Measurements from ENCODE around the gene MMP20.

MMP20 gene

GRCh38 chr11:102603091-102603490 is 22.0 kb downstream of the MMP20 start:
- peak; percentile 11 for DNase-seq
- in situ Hi-C loops (cut with HindIII; ENCODE audit: low pct_ligation_motif_present, low pct_unique_long_range_greater_than_20kb, low sequenced_read_pairs), result no loop called here

GRCh38 chr11:102600666-102601065 is 24.5 kb downstream of the MMP20 start:
- in situ Hi-C loops (cut with HindIII; ENCODE audit: low pct_ligation_motif_present, low pct_unique_long_range_greater_than_20kb, low sequenced_read_pairs), result no loop called here
- DNase-seq, result no peak

GRCh38 chr11:102599642-102600261 is 25.4 kb downstream of the MMP20 start:
- DNase-seq, result peak; percentile 92
- in situ Hi-C loops (cut with HindIII; ENCODE audit: low pct_ligation_motif_present, low pct_unique_long_range_greater_than_20kb, low sequenced_read_pairs), result no loop called here

GRCh38 chr11:102598272-102598671 is 26.9 kb downstream of the MMP20 start:
- in situ Hi-C loops (cut with HindIII; ENCODE audit: low pct_ligation_motif_present, low pct_unique_long_range_greater_than_20kb, low sequenced_read_pairs), result no loop called here
- DNase-seq, result no peak

- DNase-seq, result no peak
- in situ Hi-C loops (cut with HindIII; ENCODE audit: low pct_ligation_motif_present, low pct_unique_long_range_greater_than_20kb, low sequenced_read_pairs), result no loop called here
Observed at GRCh38 chr11:102596578-102596977, 28.6 kb downstream of the MMP20 start.

GRCh38 chr11:102592634-102593581 is 32.2 kb downstream of the MMP20 start:
- DNase-seq, result peak; percentile 45
- in situ Hi-C loops (cut with HindIII; ENCODE audit: low pct_ligation_motif_present, low pct_unique_long_range_greater_than_20kb, low sequenced_read_pairs), result no loop called here

- in situ Hi-C loops (cut with HindIII; ENCODE audit: low pct_ligation_motif_present, low pct_unique_long_range_greater_than_20kb, low sequenced_read_pairs), result no loop called here
- no peak for DNase-seq
Observed at GRCh38 chr11:102592131-102592530, 33.0 kb downstream of the MMP20 start.

- in situ Hi-C loops (cut with HindIII; ENCODE audit: low pct_ligation_motif_present, low pct_unique_long_range_greater_than_20kb, low sequenced_read_pairs), result no loop called here
- no peak for DNase-seq
Observed at GRCh38 chr11:102591160-102591718, 33.9 kb downstream of the MMP20 start.

GRCh38 chr11:102590276-102591049 is 34.7 kb downstream of the MMP20 start:
- in situ Hi-C loops (cut with HindIII; ENCODE audit: low pct_ligation_motif_present, low pct_unique_long_range_greater_than_20kb, low sequenced_read_pairs), result no loop called here
- no peak for DNase-seq

- DNase-seq, result no peak
- in situ Hi-C loops (cut with HindIII; ENCODE audit: low pct_ligation_motif_present, low pct_unique_long_range_greater_than_20kb, low sequenced_read_pairs), result no loop called here
Observed at GRCh38 chr11:102589047-102589459, 36.1 kb downstream of the MMP20 start.

- DNase-seq, result no peak
- in situ Hi-C loops (cut with HindIII; ENCODE audit: low pct_ligation_motif_present, low pct_unique_long_range_greater_than_20kb, low sequenced_read_pairs), result no loop called here
Observed at GRCh38 chr11:102587722-102588121, 37.4 kb downstream of the MMP20 start.

- in situ Hi-C loops (cut with HindIII; ENCODE audit: low pct_ligation_motif_present, low pct_unique_long_range_greater_than_20kb, low sequenced_read_pairs), result no loop called here
- no peak for DNase-seq
Observed at GRCh38 chr11:102583141-102583873, 41.8 kb downstream of the MMP20 start.

- in situ Hi-C loops (cut with HindIII; ENCODE audit: low pct_ligation_motif_present, low pct_unique_long_range_greater_than_20kb, low sequenced_read_pairs), result no loop called here
- DNase-seq, result no peak
Observed at GRCh38 chr11:102582140-102582539, 43.0 kb downstream of the MMP20 start.

GRCh38 chr11:102581066-102581465 is 44.1 kb downstream of the MMP20 start:
- DNase-seq, result peak; percentile 39
- in situ Hi-C loops (cut with HindIII; ENCODE audit: low pct_ligation_motif_present, low pct_unique_long_range_greater_than_20kb, low sequenced_read_pairs), result no loop called here

- in situ Hi-C loops (cut with HindIII; ENCODE audit: low pct_ligation_motif_present, low pct_unique_long_range_greater_than_20kb, low sequenced_read_pairs), result no loop called here
- DNase-seq, result no peak
Observed at GRCh38 chr11:102580185-102580951, 44.8 kb downstream of the MMP20 start.

GRCh38 chr11:102577723-102578122 is 47.4 kb downstream of the MMP20 start:
- in situ Hi-C loops (cut with HindIII; ENCODE audit: low pct_ligation_motif_present, low pct_unique_long_range_greater_than_20kb, low sequenced_read_pairs), result no loop called here
- no peak for DNase-seq

GRCh38 chr11:102577182-102577581 is 48.0 kb downstream of the MMP20 start:
- in situ Hi-C loops (cut with HindIII; ENCODE audit: low pct_ligation_motif_present, low pct_unique_long_range_greater_than_20kb, low sequenced_read_pairs), result no loop called here
- DNase-seq, result no peak

- in situ Hi-C loops (cut with HindIII; ENCODE audit: low pct_ligation_motif_present, low pct_unique_long_range_greater_than_20kb, low sequenced_read_pairs), result no loop called here
- DNase-seq, result no peak
Observed at GRCh38 chr11:102576350-102576749, 48.8 kb downstream of the MMP20 start.

All from ACHN (cell line).